ENCODE data around the gene PIEZO2. TPM values are rescaled to one million over a fixed set of nuclear protein-coding genes. Genes with fewer than 3 reads are reported as not detected.

Gene PIEZO2
- total RNA-seq, 2 experiments from 2014 or later: not detected

- no peaks in the 10 kb centered on the region for H3K4me1 ChIP-seq (ENCODE audit: insufficient read depth, low read length)
- no peaks in the 10 kb centered on the region for H3K27me3 ChIP-seq (ENCODE audit: control insufficient read depth in 1 of 2, insufficient read depth in 2 of 2, low read length in 2 of 2)
- Mint-ChIP-seq H3K4me3 (no peak overlapping the region), H3K27me3 (no peaks in the 10 kb centered on the region), H3K4me1 (ENCODE audit: low read depth) (no peaks in the 10 kb centered on the region), H3K9me3 (no peaks in the 10 kb centered on the region), H3K27ac (no peak overlapping the region), H3K36me3 (ENCODE audit: low read depth) (no peaks in the 10 kb centered on the region)
- no peaks in the 10 kb centered on the region for H3K36me3 ChIP-seq (ENCODE audit: insufficient read depth, low read length)
- no peak for TF ChIP-seq CTCF (IDR thresholded peaks at IDR 0.05)
- no peak for DNase-seq
- ATAC-seq (ENCODE audit: poor library complexity): no peak
- intact Hi-C loops (cut with DNase I, micrococcal nuclease): loop anchor here in 1 of 2 experiments (10.0 kb wide), 1 partner anchor 55 kb away; no protein-coding TSS in a partner anchor
- CTCF ChIA-PET: no interaction called here
- H3K9me3 ChIP-seq (ENCODE audit: control insufficient read depth in 1 of 2, insufficient read depth in 1 of 2, low read length in 2 of 2): peaks cover 0 to 9% of the 10 kb centered on the region in 2 experiments
- no peak overlapping the region for H3K27ac ChIP-seq (ENCODE audit: low read depth in 1 of 2, low read length in 2 of 2)
- POLR2A ChIA-PET: no interaction called here
- no peak overlapping the region for H3K4me3 ChIP-seq (ENCODE audit: low read length)
Measured at GRCh38 chr18:11009869-11010268, 139.5 kb downstream of the PIEZO2 start.

GRCh38 chr18:11009147-11009546 is 140.2 kb downstream of the PIEZO2 start:
- Histone ChIP-seq H3K27me3 (ENCODE audit: control insufficient read depth in 1 of 2, insufficient read depth in 2 of 2, low read length in 2 of 2) (no peaks in the 10 kb centered on the region), H3K27ac (ENCODE audit: low read depth in 1 of 2, low read length in 2 of 2) (no peak overlapping the region), H3K9me3 (ENCODE audit: control insufficient read depth in 1 of 2, insufficient read depth in 1 of 2, low read length in 2 of 2) (peaks cover 0 to 3% of the 10 kb centered on the region in 2 experiments), H3K36me3 (ENCODE audit: insufficient read depth, low read length) (no peaks in the 10 kb centered on the region), H3K4me3 (ENCODE audit: low read length) (no peak overlapping the region), H3K4me1 (ENCODE audit: insufficient read depth, low read length) (no peaks in the 10 kb centered on the region)
- no peak for DNase-seq
- Mint-ChIP-seq H3K27ac (no peak overlapping the region), H3K4me1 (ENCODE audit: low read depth) (no peaks in the 10 kb centered on the region), H3K9me3 (no peaks in the 10 kb centered on the region), H3K27me3 (no peaks in the 10 kb centered on the region), H3K4me3 (no peak overlapping the region), H3K36me3 (ENCODE audit: low read depth) (no peaks in the 10 kb centered on the region)
- intact Hi-C loops (cut with DNase I, micrococcal nuclease): no loop called here
- no peak for ATAC-seq (ENCODE audit: poor library complexity)
- ChIA-PET CTCF (no interaction called here), POLR2A (no interaction called here)
- TF ChIP-seq CTCF (IDR thresholded peaks at IDR 0.05): no peak

DNA sequence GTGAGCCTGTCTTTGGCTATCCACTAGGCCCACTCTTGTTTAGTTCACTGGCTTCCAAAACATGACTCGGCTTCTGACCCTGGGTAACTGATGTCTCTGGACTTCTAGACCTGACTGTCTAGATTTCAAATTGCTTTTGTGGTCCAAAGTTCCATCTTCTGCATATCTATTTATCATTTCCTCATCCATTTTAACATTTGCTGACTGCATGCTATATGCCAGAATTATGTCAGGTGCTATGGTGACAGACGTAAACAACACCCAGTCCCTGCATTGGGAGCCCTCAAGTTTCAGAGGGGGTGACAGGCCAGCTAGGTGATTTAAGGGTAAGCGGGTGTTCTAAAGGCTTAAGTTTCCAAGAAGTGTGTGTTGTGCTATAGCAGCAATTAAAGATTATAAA is 140.9 kb downstream of the PIEZO2 start:
- ATAC-seq (ENCODE audit: poor library complexity) (no peak), DNase-seq (no peak)
- no peaks in the 10 kb centered on the region for H3K36me3 ChIP-seq (ENCODE audit: insufficient read depth, low read length)
- Mint-ChIP-seq H3K9me3 (no peaks in the 10 kb centered on the region), H3K27ac (no peak overlapping the region), H3K4me1 (ENCODE audit: low read depth) (no peaks in the 10 kb centered on the region), H3K4me3 (no peak overlapping the region), H3K27me3 (no peaks in the 10 kb centered on the region), H3K36me3 (ENCODE audit: low read depth) (no peaks in the 10 kb centered on the region)
- H3K27ac ChIP-seq (ENCODE audit: low read depth in 1 of 2, low read length in 2 of 2): no peak overlapping the region
- no peaks in the 10 kb centered on the region for H3K4me1 ChIP-seq (ENCODE audit: insufficient read depth, low read length)
- no peaks in the 10 kb centered on the region for H3K9me3 ChIP-seq (ENCODE audit: control insufficient read depth in 1 of 2, insufficient read depth in 1 of 2, low read length in 2 of 2)
- TF ChIP-seq CTCF (IDR thresholded peaks at IDR 0.05): no peak
- CTCF ChIA-PET: no interaction called here
- no peaks in the 10 kb centered on the region for H3K27me3 ChIP-seq (ENCODE audit: control insufficient read depth in 1 of 2, insufficient read depth in 2 of 2, low read length in 2 of 2)
- H3K4me3 ChIP-seq (ENCODE audit: low read length): no peak overlapping the region
- intact Hi-C loops (cut with DNase I, micrococcal nuclease): no loop called here
- POLR2A ChIA-PET: no interaction called here

All from CD4-positive, alpha-beta T cell (primary cell).